Calu3 (cell line): Measurements from ENCODE around the gene KIF1B. TPM values are rescaled to one million over a fixed set of nuclear protein-coding genes. Genes with fewer than 3 reads are reported as not detected.
"Not testable (repeated sequence)": the region's sequence is repeated elsewhere in the genome, so short reads cannot be mapped to it uniquely, and the experiment has no call there.

Experiments used
- BruUV-seq: library from RNA; stranded (reverse); fragments of 400-500 nt; replicated peaks from 2 replicates; lab custom pipeline; 2021; lab: Mats Ljungman, UMichigan
- CTCF ChIA-PET: fragments of 300-600 bp; sonication (Branson Sonifier 250); formaldehyde crosslinking; loops from one replicate; lab custom pipeline; 2022; ENCODE audit warnings: antibody characterized with exemption; lab: Charles Lee
- DNase-seq: peaks from one replicate; pipeline ENCODE4 v3.0.0; 2022
- H3K27ac Mint-ChIP-seq: one replicate; pipeline ENCODE4 v1.8.0; 2022; ENCODE audit warnings: mixed read lengths; ENCODE audit not compliant: unreplicated experiment
- H3K27me3 Mint-ChIP-seq: one replicate; pipeline ENCODE4 v1.8.0; 2022; ENCODE audit warnings: mixed read lengths; ENCODE audit not compliant: unreplicated experiment
- H3K36me3 Mint-ChIP-seq: one replicate; pipeline ENCODE4 v1.8.0; 2022; ENCODE audit warnings: mild to moderate bottlenecking, moderate library complexity, mixed read lengths; ENCODE audit not compliant: insufficient read depth, unreplicated experiment
- H3K4me1 Mint-ChIP-seq: one replicate; pipeline ENCODE4 v1.8.0; 2022; ENCODE audit warnings: mild to moderate bottlenecking, low read depth, mixed read lengths; ENCODE audit not compliant: unreplicated experiment
- H3K4me3 Mint-ChIP-seq: one replicate; pipeline ENCODE4 v1.8.0; 2022; ENCODE audit warnings: mild to moderate bottlenecking, low read depth, moderate library complexity, mixed read lengths; ENCODE audit not compliant: unreplicated experiment
- H3K9me3 Mint-ChIP-seq: one replicate; pipeline ENCODE4 v1.8.0; 2022; ENCODE audit warnings: low read depth, mixed read lengths; ENCODE audit not compliant: unreplicated experiment
- intact Hi-C: fragments of 100-400 bp; cut with micrococcal nuclease; formaldehyde crosslinking; loops from one replicate; pipeline ENCODE4 v1.10.0; 2022; ENCODE audit not compliant: unreplicated experiment
- total RNA-seq: library from RNA; stranded (reverse); gene quantifications from 2 replicates; pipeline ENCODE4 v1.2.3, GENCODE V29; 2022
- TF ChIP-seq, protein P1 (sequence below): fragments of 200-600 bp; IDR thresholded peaks from one replicate; pipeline ENCODE4 v1.8.0; 2022; ENCODE audit warnings: antibody characterized with exemption; ENCODE audit not compliant: unreplicated experiment

Gene KIF1B
- total RNA-seq, 1 experiment from 2014 or later = 17.1 TPM

- no peaks in the 10 kb centered on the region for H3K4me1 Mint-ChIP-seq
- H3K27ac Mint-ChIP-seq = no peak overlapping the region
- no TSS peak for BruUV-seq
- DNase-seq = no peak
- peaks cover 22% of the 10 kb centered on the region for H3K36me3 Mint-ChIP-seq
- H3K4me3 Mint-ChIP-seq = no peak overlapping the region
- H3K27me3 Mint-ChIP-seq = no peaks in the 10 kb centered on the region
- CTCF ChIA-PET = no interaction called here
- intact Hi-C loops = no loop called here
- TF ChIP-seq, protein P1, sequence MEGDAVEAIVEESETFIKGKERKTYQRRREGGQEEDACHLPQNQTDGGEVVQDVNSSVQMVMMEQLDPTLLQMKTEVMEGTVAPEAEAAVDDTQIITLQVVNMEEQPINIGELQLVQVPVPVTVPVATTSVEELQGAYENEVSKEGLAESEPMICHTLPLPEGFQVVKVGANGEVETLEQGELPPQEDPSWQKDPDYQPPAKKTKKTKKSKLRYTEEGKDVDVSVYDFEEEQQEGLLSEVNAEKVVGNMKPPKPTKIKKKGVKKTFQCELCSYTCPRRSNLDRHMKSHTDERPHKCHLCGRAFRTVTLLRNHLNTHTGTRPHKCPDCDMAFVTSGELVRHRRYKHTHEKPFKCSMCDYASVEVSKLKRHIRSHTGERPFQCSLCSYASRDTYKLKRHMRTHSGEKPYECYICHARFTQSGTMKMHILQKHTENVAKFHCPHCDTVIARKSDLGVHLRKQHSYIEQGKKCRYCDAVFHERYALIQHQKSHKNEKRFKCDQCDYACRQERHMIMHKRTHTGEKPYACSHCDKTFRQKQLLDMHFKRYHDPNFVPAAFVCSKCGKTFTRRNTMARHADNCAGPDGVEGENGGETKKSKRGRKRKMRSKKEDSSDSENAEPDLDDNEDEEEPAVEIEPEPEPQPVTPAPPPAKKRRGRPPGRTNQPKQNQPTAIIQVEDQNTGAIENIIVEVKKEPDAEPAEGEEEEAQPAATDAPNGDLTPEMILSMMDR = no peak
- no peaks in the 10 kb centered on the region for H3K9me3 Mint-ChIP-seq
These were observed 213.7 kb downstream of the KIF1B start for GRCh38 chr1:10424034-10424433.

DNA sequence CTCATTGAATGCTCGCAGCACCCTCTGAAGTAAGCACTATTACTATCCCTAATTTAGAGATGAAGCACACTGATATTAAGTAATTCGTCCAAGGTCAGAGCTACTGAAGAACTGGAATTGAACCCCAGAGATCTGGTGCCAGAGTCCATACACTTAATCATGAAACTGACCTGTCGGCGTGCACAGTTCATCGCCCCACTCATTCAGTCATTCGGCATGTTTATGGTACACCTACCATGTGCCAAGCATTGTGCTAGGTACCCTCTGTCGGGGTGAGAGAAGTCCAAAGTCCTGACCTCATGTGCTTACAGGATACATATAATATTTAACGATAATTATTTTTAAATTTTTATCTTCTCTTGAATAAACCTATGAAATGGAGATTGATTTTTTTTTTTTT is 214.3 kb downstream of the KIF1B start:
- CTCF ChIA-PET = no interaction called here
- Mint-ChIP-seq H3K4me3 (no peak overlapping the region), H3K36me3 (peaks cover 16% of the 10 kb centered on the region), H3K9me3 (no peaks in the 10 kb centered on the region), H3K4me1 (no peaks in the 10 kb centered on the region), H3K27ac (no peak overlapping the region), H3K27me3 (no peaks in the 10 kb centered on the region)
- TF ChIP-seq, protein P1 = no peak
- no TSS peak for BruUV-seq
- intact Hi-C loops = no loop called here
- DNase-seq = no peak

DNA sequence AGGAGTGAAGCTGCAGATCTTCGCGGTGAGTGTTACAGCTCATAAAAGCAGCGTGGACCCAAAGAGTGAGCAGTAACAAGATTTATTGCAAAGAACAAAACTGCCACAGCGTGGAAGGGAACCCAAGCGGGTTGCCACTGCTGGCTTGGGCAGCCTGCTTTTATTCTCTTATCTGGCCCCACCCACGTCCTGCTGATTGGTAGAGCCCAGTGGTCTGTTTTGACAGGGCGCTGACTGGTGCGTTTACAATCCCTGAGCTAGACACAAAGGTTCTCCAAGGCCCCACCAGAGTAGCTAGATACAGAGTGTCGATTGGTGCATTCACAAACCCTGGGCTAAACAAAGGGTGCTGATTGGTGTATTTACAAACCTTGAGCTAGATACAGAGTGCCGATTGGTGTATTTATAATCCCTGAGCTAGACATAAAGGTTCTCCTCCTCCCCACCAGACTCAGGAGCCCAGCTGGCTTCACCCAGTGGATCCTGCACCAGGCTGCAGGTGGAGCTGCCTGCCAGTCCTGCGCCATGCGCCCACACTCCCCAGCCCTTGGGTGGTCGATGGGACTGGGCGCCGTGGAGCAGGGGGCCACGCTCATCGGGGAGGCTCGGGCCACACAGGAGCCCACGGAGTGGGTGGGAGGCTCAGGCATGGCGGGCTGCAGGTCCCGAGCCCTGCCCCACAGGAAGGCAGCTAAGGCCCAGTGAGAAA is 215.6 kb downstream of the KIF1B start:
- peaks cover 16% of the 10 kb centered on the region for H3K36me3 Mint-ChIP-seq
- H3K27ac Mint-ChIP-seq, CTCF ChIA-PET, H3K4me3 Mint-ChIP-seq, H3K27me3 Mint-ChIP-seq, H3K9me3 Mint-ChIP-seq, DNase-seq, H3K4me1 Mint-ChIP-seq, BruUV-seq, intact Hi-C loops: not testable (repeated sequence)

- H3K4me3 Mint-ChIP-seq, intact Hi-C loops, H3K4me1 Mint-ChIP-seq, CTCF ChIA-PET, H3K9me3 Mint-ChIP-seq, H3K27me3 Mint-ChIP-seq, H3K27ac Mint-ChIP-seq, DNase-seq, BruUV-seq: not testable (repeated sequence)
- H3K36me3 Mint-ChIP-seq = peaks cover 21% of the 10 kb centered on the region
These were observed 216.1 kb downstream of the KIF1B start for GRCh38 chr1:10426535-10426848.

GRCh38 chr1:10428984-10429383 is 218.6 kb downstream of the KIF1B start:
- Mint-ChIP-seq H3K4me3 (peak overlapping the region; percentile 94), H3K9me3 (no peaks in the 10 kb centered on the region), H3K27me3 (no peaks in the 10 kb centered on the region), H3K27ac (no peak overlapping the region), H3K36me3 (peaks cover 17% of the 10 kb centered on the region), H3K4me1 (no peaks in the 10 kb centered on the region)
- TF ChIP-seq, protein P1 = no peak
- DNase-seq = no peak
- intact Hi-C loops = loop anchor here (1.0 kb wide), 1 partner anchor 52 kb away; no protein-coding TSS in a partner anchor
- CTCF ChIA-PET = interaction anchor here (0.5 kb wide), 1 partner anchor 61 kb away, joined by 7 read pairs; no protein-coding TSS in a partner anchor
- no TSS peak for BruUV-seq
